ENCODE results near the gene LAMTOR5. TPM values are rescaled to one million over a fixed set of nuclear protein-coding genes. Genes with fewer than 3 reads are reported as not detected.
A peak's percentile ranks its signal among the peaks of the same experiment; 100 is the strongest.

LAMTOR5 gene
- polyA plus RNA-seq (2013, experiment 1 of 4), result 98.5 TPM
- 95.6 TPM for polyA plus RNA-seq (2013, experiment 2 of 4)
- 99.1 TPM for polyA plus RNA-seq (2013, experiment 3 of 4)
- polyA plus RNA-seq (2013, experiment 4 of 4), result 119 TPM

DNA sequence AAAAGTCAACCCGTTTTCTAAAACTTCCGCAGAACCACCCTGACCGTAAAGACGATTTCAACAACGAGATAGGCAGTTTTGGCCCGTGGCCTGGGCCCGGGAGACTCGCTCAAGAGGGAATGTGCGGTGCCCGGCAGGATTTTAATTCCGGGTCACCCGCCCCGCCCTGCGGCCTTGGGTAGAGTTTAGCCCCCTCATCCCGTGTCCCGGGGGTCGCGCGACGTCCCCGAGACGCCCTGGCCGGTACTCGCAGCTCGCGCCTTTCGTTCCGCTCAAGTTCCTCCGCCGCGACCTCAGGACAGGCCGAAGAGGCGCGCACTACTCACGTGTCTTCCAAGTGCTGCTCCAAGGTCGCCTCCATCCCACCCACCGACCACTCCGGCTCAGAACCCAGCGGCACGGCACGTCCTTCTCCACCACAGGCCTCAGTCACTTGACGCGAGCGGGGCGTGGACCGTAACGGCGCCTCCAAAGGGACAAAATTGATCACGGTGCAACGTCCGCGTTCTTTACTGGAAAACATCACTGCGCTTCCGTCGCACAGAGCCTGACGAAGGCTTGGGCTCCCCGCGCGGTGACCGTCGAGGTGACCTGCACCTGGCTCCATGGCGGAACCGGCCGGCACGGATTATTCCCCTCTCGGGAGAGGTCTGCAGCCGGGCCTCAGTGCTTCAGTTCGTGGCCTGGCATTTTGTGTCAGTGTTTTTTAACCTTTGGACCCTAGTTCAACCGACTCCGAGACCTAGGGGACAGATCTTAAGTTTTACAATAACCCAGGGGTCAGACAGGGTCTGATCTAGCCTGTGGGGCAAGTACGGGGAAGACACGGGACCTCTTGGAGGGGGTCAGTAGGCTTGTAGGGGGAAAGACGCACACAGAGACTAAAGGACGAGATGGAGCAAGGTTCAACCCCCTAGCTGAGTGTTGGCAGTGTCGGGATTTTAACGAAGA is at the start of gene LAMTOR5:
LAMTOR5 (minus strand) TSS at position 435 of the 951 bp plus-strand sequence; CDS start at position 361, 74 bp downstream.
- WGBS, 2 experiments, result 3% methylated on average over 76 of the region's 76 CpGs
- Histone ChIP-seq H3K36me3 (ENCODE audit: control insufficient read depth, insufficient read depth, low read length) (peaks cover 4% of the 10 kb centered on the region), H3K27ac (ENCODE audit: insufficient read depth, low read depth, low read length, poor library complexity, severe bottlenecking) (no peak within 1 kb of the TSS), H3K4me1 (ENCODE audit: control insufficient read depth, insufficient read depth, low read length) (no peaks in the 10 kb centered on the region), H3K9me3 (ENCODE audit: control insufficient read depth, low read length) (no peaks in the 10 kb centered on the region), H3K27me3 (ENCODE audit: control insufficient read depth, insufficient read depth, low read length, poor library complexity, severe bottlenecking) (no peaks in the 10 kb centered on the region), H3K4me3 (ENCODE audit: insufficient read depth, low read depth, low read length) (peak within 1 kb of the TSS; percentile 71)

DNA sequence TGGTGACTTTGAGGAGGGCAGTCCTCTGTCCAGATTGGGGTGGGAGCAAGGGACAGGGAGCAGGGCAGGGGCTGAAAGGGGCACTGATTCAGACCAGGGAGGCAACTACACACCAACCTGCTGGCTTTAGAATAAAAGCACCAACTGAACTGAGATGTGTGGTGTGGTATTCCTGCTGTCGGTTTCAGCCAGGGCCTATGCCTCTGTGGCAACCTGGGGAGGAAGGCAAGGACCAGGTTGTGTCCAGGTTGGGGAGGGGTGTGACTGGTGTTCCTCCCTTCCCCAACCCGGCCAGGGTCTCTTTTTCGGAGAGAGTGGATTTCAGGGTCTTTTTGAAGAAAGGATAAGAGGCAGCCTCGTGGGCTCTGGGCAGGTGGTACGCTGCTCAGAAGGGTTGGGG is 49.7 kb upstream of the LAMTOR5 start:
- H3K4me1 ChIP-seq (ENCODE audit: control insufficient read depth, insufficient read depth, low read length), result no peaks in the 10 kb centered on the region
- H3K27me3 ChIP-seq (ENCODE audit: control insufficient read depth, insufficient read depth, low read length, poor library complexity, severe bottlenecking), result no peaks in the 10 kb centered on the region
- H3K9me3 ChIP-seq (ENCODE audit: control insufficient read depth, low read length), result no peaks in the 10 kb centered on the region
- H3K27ac ChIP-seq (ENCODE audit: insufficient read depth, low read depth, low read length, poor library complexity, severe bottlenecking), result no peak overlapping the region
- H3K36me3 ChIP-seq (ENCODE audit: control insufficient read depth, insufficient read depth, low read length), result no peaks in the 10 kb centered on the region
- 86 to 91% methylated on average over 5 of the region's 5 CpGs for WGBS, 2 experiments
- H3K4me3 ChIP-seq (ENCODE audit: insufficient read depth, low read depth, low read length), result no peak overlapping the region

DNA sequence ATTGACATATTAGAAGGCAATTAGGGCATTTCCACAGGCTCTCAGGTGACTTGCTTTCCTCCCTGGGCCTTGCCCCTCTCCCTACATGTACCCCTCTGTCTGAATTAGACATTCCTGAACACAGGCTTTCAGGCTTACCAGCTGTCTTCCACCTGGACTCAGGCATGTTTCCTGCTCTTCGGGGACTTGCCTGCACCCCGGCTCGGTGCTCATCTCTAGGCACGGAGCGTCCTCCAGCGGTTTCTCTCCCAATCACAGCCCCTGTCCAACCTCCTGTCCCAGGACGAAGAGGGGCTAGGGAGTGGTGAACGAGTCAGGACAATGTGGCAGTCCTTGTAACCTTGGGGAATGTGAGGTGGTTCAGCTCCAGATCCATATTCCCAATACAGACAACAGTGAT is 47.7 kb upstream of the LAMTOR5 start:
- H3K9me3 ChIP-seq (ENCODE audit: control insufficient read depth, low read length), result no peaks in the 10 kb centered on the region
- WGBS, 2 experiments, result 58 to 67% methylated on average over 8 of the region's 8 CpGs
- no peaks in the 10 kb centered on the region for H3K4me1 ChIP-seq (ENCODE audit: control insufficient read depth, insufficient read depth, low read length)
- no peak overlapping the region for H3K27ac ChIP-seq (ENCODE audit: insufficient read depth, low read depth, low read length, poor library complexity, severe bottlenecking)
- H3K4me3 ChIP-seq (ENCODE audit: insufficient read depth, low read depth, low read length), result no peak overlapping the region
- H3K27me3 ChIP-seq (ENCODE audit: control insufficient read depth, insufficient read depth, low read length, poor library complexity, severe bottlenecking), result no peaks in the 10 kb centered on the region
- no peaks in the 10 kb centered on the region for H3K36me3 ChIP-seq (ENCODE audit: control insufficient read depth, insufficient read depth, low read length)

DNA sequence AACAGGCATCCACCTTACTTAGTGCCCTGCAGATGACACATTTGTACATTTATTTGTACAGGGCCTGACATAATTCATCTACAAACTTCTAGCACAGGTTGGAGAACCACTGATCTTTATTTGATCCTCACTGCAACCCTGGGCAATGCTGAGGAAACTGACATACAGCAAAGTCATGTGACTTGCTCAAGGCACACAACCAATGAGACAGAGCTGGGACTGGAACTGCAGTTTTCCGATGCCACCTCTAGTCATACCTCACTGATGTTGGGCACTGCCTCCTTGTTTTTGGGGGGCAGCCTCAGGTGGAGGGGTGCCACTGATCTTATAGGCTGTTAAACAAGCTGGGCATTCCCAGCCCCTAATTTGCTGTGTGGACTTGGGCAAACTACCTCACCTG is 46.8 kb upstream of the LAMTOR5 start:
- 91 to 92% methylated on average over 1 of the region's 1 CpG for WGBS, 2 experiments
- Histone ChIP-seq H3K27me3 (ENCODE audit: control insufficient read depth, insufficient read depth, low read length, poor library complexity, severe bottlenecking) (no peaks in the 10 kb centered on the region), H3K4me3 (ENCODE audit: insufficient read depth, low read depth, low read length) (no peak overlapping the region), H3K27ac (ENCODE audit: insufficient read depth, low read depth, low read length, poor library complexity, severe bottlenecking) (no peak overlapping the region), H3K36me3 (ENCODE audit: control insufficient read depth, insufficient read depth, low read length) (no peaks in the 10 kb centered on the region), H3K4me1 (ENCODE audit: control insufficient read depth, insufficient read depth, low read length) (no peaks in the 10 kb centered on the region), H3K9me3 (ENCODE audit: control insufficient read depth, low read length) (no peaks in the 10 kb centered on the region)

DNA sequence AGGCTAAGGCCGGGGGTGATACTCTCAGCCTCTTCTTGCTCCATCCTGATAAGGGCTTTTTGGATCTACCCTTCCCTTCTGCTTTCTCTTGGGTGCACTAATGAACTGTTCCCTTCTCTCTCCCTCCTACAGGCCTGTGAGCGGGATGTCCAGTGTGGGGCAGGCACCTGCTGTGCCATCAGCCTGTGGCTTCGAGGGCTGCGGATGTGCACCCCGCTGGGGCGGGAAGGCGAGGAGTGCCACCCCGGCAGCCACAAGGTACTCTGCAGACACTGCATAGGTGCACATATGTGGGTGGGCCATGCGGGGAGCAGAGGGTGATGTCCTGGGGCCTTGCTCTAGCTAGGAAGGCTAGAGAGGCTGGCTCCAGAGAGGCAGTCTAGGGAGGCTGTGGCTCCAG is 46.3 kb upstream of the LAMTOR5 start:
- Histone ChIP-seq H3K27me3 (ENCODE audit: control insufficient read depth, insufficient read depth, low read length, poor library complexity, severe bottlenecking) (no peaks in the 10 kb centered on the region), H3K9me3 (ENCODE audit: control insufficient read depth, low read length) (no peaks in the 10 kb centered on the region), H3K4me1 (ENCODE audit: control insufficient read depth, insufficient read depth, low read length) (no peaks in the 10 kb centered on the region), H3K27ac (ENCODE audit: insufficient read depth, low read depth, low read length, poor library complexity, severe bottlenecking) (no peak overlapping the region), H3K4me3 (ENCODE audit: insufficient read depth, low read depth, low read length) (no peak overlapping the region), H3K36me3 (ENCODE audit: control insufficient read depth, insufficient read depth, low read length) (no peaks in the 10 kb centered on the region)
- 92 to 93% methylated on average over 9 of the region's 9 CpGs for WGBS, 2 experiments

DNA sequence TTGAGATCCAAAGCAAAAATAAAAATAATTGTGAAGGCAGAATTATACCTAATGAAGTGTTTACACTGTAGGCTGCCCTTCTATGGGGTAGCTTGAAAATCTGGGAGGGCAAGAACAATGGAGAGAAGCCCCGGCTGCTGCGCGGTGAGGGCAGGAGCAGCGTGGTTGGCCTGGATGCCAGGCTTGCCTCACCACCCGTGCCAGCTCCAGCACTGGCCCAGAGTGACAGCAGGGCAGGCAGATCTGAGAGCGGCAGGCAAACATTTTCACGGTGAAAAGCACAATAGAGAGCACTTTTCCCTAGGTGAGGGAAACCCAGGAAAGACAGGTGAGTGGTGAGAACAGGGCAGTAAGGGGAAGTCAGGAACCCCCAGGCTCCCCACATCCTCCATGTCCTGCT is 44.8 kb upstream of the LAMTOR5 start:
- Histone ChIP-seq H3K27ac (ENCODE audit: insufficient read depth, low read depth, low read length, poor library complexity, severe bottlenecking) (no peak overlapping the region), H3K4me3 (ENCODE audit: insufficient read depth, low read depth, low read length) (no peak overlapping the region), H3K27me3 (ENCODE audit: control insufficient read depth, insufficient read depth, low read length, poor library complexity, severe bottlenecking) (no peaks in the 10 kb centered on the region), H3K4me1 (ENCODE audit: control insufficient read depth, insufficient read depth, low read length) (no peaks in the 10 kb centered on the region), H3K36me3 (ENCODE audit: control insufficient read depth, insufficient read depth, low read length) (no peaks in the 10 kb centered on the region), H3K9me3 (ENCODE audit: control insufficient read depth, low read length) (no peaks in the 10 kb centered on the region)
- 82 to 88% methylated on average over 7 of the region's 7 CpGs for WGBS, 2 experiments

DNA sequence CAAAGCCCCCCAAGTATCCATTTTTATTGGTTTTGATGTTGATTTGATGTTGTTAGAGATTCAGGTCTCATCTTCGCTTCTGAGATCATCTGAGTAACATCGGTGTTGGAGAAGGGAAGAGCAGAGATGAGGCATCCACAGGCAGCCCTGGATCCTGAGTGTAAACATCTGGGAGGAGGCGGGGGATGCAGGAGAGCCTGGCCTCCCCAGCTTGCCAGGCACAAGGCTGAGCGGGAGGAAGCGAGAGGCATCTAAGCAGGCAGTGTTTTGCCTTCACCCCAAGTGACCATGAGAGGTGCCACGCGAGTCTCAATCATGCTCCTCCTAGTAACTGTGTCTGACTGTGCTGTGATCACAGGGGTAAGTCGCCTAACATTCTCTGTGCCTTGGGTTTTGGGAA is 43.4 kb upstream of the LAMTOR5 start, which contains the start of gene PROK1:
PROK1 (plus strand) TSS at position 221 of the 400 bp plus-strand sequence; CDS start at position 289, 68 bp downstream.
- H3K27me3 ChIP-seq (ENCODE audit: control insufficient read depth, insufficient read depth, low read length, poor library complexity, severe bottlenecking), result no peaks in the 10 kb centered on the region

DNA sequence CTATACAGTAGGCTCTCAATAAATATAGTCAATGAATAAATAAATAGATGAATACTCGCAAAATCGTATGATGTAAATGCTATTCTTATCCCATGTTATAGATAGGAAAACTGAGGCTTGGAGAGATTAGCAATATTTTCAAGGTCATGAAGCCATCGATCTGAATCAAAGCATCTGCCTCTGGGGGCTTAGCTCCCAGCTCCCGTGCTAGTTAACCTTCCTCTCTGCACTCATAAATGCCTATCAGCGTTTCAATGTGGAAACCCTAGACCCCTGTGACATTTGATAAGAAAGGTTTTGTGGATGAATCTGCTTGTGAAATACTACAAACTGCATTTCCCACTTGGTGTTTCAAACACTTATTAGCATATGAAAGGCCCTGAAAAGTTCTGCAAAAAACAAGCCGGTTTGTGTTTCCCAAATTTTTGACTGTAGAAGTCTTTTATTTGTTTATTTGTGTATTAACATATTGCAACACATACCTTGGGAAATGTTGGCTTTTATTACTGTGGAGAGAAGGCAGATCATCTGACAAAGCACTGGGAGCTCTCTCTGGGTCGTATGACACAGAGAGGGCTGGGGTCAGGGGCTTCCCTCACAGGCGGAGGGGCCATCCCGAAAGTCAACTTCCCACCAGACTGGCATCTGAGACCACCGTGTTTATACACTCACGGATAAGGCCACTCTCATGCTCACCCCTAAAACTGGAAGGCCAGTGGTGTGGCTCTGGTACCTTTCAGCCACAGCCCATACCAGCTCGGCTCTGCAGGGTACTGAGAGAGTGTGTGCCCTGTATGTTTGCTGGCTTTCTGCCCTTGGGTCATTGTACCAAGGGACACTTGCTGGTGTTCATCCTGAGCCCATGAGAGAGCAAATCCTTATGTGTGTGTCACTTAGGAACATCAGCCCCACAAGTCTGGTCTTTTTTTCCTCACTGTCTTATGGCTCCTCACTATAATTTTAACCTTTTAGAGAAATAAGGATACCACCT is 42.5 kb upstream of the LAMTOR5 start:
- H3K4me3 ChIP-seq (ENCODE audit: insufficient read depth, low read depth, low read length), result no peak overlapping the region
- H3K27ac ChIP-seq (ENCODE audit: insufficient read depth, low read depth, low read length, poor library complexity, severe bottlenecking), result no peak overlapping the region
- WGBS, 2 experiments, result 70 to 74% methylated on average over 11 to 12 of the region's 12 CpGs
- no peaks in the 10 kb centered on the region for H3K4me1 ChIP-seq (ENCODE audit: control insufficient read depth, insufficient read depth, low read length)
- H3K9me3 ChIP-seq (ENCODE audit: control insufficient read depth, low read length), result no peaks in the 10 kb centered on the region
- no peaks in the 10 kb centered on the region for H3K36me3 ChIP-seq (ENCODE audit: control insufficient read depth, insufficient read depth, low read length)
- H3K27me3 ChIP-seq (ENCODE audit: control insufficient read depth, insufficient read depth, low read length, poor library complexity, severe bottlenecking), result no peaks in the 10 kb centered on the region

More for the DNA sequence above, 43.4 kb upstream of the LAMTOR5 start, which contains the start of gene PROK1:
- no peaks in the 10 kb centered on the region for H3K36me3 ChIP-seq (ENCODE audit: control insufficient read depth, insufficient read depth, low read length)
- no peak within 1 kb of the TSS for H3K27ac ChIP-seq (ENCODE audit: insufficient read depth, low read depth, low read length, poor library complexity, severe bottlenecking)
- H3K4me3 ChIP-seq (ENCODE audit: insufficient read depth, low read depth, low read length), result no peak within 1 kb of the TSS
- no peaks in the 10 kb centered on the region for H3K4me1 ChIP-seq (ENCODE audit: control insufficient read depth, insufficient read depth, low read length)
- WGBS, 2 experiments, result 89 to 90% methylated on average over 8 of the region's 8 CpGs
- H3K9me3 ChIP-seq (ENCODE audit: control insufficient read depth, low read length), result no peaks in the 10 kb centered on the region

DNA sequence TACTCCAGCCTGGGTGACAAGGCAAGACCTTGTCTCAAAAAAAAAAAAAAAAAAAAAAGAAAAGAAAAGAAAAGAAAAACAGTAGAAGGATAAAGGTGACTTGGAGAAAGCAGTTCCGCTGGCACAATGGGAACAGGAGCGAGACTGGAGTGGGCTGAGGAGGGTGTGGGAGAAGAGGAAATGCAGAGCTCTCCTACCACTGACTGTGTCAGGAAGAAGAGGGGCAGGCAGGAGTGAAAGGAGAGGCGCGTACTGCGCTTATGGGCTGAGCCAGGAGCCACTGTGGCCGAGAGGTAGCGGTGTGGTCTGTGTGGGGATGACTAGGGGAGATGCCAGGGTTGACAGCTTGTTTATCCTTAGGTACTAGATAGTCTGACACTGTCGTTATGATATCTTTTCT is 37.1 kb upstream of the LAMTOR5 start:
- WGBS, 2 experiments, result 90 to 94% methylated on average over 8 of the region's 8 CpGs
- Histone ChIP-seq H3K36me3 (ENCODE audit: control insufficient read depth, insufficient read depth, low read length) (no peaks in the 10 kb centered on the region), H3K27me3 (ENCODE audit: control insufficient read depth, insufficient read depth, low read length, poor library complexity, severe bottlenecking) (no peaks in the 10 kb centered on the region), H3K27ac (ENCODE audit: insufficient read depth, low read depth, low read length, poor library complexity, severe bottlenecking) (no peak overlapping the region), H3K4me1 (ENCODE audit: control insufficient read depth, insufficient read depth, low read length) (no peaks in the 10 kb centered on the region), H3K4me3 (ENCODE audit: insufficient read depth, low read depth, low read length) (no peak overlapping the region), H3K9me3 (ENCODE audit: control insufficient read depth, low read length) (no peaks in the 10 kb centered on the region)
